Kidney epithelial cell (primary cell): Measurements from ENCODE around the gene ANKRD27. TPM values are rescaled to one million over a fixed set of nuclear protein-coding genes. Genes with fewer than 3 reads are reported as not detected.
"Not testable (repeated sequence)": the region's sequence is repeated elsewhere in the genome, so short reads cannot be mapped to it uniquely, and the experiment has no call there.

ENCODE experiments used
- DNase-seq: peaks from one replicate; pipeline ENCODE4 v3.0.0-alpha.2; 2010; ENCODE audit warnings: low read depth
- H3K27me3 ChIP-seq: 2 replicates; pipeline ENCODE4 v1.6.0; 2011; ENCODE audit warnings: low read length; ENCODE audit not compliant: control insufficient read depth, insufficient read depth
- H3K36me3 ChIP-seq: 2 replicates; pipeline ENCODE4 v1.5.1; 2011; ENCODE audit warnings: low read length; ENCODE audit not compliant: control insufficient read depth, insufficient read depth
- H3K4me3 ChIP-seq: 2 replicates; pipeline ENCODE4 v1.5.1; 2011; ENCODE audit warnings: low read depth, mild to moderate bottlenecking, control low read depth, low read length
- total RNA-seq: library from RNA; depleted of rRNA; stranded (reverse); fragments of >200 nt; gene quantifications from 2 replicates; pipeline ENCODE4 v1.2.3, GENCODE V29; 2015
- TF ChIP-seq, protein P1 (sequence below): IDR thresholded peaks from 2 replicates; pipeline ENCODE4 v1.5.1; 2011; ENCODE audit warnings: mild to moderate bottlenecking, moderate library complexity, low read length, control low read depth, inconsistent platforms; ENCODE audit not compliant: insufficient read depth, poor library complexity, severe bottlenecking

Gene ANKRD27
- total RNA-seq, 1 donor from 2014 or later: 18.8 TPM

DNA sequence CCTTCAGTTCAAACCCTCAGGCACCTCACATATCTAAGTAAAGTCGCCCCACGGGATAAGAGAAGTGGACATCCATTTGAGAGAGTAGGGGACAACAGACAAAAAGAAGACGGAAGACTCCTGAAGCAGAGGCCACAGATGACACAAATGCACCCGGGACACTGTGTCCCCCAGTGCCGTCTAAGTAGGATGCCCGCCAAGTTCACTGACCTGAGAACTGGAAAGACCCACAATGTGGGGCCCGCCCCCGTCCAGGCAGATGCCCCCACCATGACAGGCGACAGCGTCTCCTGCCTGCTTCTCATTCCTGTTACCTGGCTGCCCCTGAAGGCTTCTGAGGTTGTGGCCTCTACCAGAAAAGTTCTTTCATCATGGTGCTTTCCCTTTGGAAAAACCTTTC, 16.9 kb downstream of the ANKRD27 start:
- Histone ChIP-seq H3K4me3 (no peak overlapping the region), H3K36me3 (no peaks in the 10 kb centered on the region), H3K27me3 (no peaks in the 10 kb centered on the region)
- DNase-seq: no peak
- TF ChIP-seq, protein P1, sequence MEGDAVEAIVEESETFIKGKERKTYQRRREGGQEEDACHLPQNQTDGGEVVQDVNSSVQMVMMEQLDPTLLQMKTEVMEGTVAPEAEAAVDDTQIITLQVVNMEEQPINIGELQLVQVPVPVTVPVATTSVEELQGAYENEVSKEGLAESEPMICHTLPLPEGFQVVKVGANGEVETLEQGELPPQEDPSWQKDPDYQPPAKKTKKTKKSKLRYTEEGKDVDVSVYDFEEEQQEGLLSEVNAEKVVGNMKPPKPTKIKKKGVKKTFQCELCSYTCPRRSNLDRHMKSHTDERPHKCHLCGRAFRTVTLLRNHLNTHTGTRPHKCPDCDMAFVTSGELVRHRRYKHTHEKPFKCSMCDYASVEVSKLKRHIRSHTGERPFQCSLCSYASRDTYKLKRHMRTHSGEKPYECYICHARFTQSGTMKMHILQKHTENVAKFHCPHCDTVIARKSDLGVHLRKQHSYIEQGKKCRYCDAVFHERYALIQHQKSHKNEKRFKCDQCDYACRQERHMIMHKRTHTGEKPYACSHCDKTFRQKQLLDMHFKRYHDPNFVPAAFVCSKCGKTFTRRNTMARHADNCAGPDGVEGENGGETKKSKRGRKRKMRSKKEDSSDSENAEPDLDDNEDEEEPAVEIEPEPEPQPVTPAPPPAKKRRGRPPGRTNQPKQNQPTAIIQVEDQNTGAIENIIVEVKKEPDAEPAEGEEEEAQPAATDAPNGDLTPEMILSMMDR: no peak

GRCh38 chr19:32656379-32656778, 18.6 kb downstream of the ANKRD27 start:
- H3K4me3 ChIP-seq, H3K27me3 ChIP-seq, DNase-seq, H3K36me3 ChIP-seq: not testable (repeated sequence)

DNA sequence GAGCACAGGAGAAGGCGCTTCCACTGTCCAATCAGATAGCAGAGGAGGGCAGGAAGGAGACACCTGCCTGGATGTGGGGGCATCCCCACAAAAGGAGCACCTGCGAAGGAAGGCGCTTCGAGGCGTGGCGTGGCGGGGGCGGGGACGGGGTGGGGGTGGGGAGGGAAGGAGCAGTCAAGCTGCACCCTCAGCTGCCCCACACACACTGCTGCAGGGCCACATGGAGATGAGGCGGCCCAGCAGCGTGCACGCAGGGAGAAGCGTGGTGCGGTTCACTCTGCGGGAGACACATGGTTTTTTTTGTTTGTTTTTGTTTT, 21.4 kb downstream of the ANKRD27 start:
- no peak overlapping the region for H3K4me3 ChIP-seq
- TF ChIP-seq, protein P1: no peak
- H3K36me3 ChIP-seq: peaks cover 2% of the 10 kb centered on the region
- H3K27me3 ChIP-seq: no peaks in the 10 kb centered on the region
- no peak for DNase-seq

DNA sequence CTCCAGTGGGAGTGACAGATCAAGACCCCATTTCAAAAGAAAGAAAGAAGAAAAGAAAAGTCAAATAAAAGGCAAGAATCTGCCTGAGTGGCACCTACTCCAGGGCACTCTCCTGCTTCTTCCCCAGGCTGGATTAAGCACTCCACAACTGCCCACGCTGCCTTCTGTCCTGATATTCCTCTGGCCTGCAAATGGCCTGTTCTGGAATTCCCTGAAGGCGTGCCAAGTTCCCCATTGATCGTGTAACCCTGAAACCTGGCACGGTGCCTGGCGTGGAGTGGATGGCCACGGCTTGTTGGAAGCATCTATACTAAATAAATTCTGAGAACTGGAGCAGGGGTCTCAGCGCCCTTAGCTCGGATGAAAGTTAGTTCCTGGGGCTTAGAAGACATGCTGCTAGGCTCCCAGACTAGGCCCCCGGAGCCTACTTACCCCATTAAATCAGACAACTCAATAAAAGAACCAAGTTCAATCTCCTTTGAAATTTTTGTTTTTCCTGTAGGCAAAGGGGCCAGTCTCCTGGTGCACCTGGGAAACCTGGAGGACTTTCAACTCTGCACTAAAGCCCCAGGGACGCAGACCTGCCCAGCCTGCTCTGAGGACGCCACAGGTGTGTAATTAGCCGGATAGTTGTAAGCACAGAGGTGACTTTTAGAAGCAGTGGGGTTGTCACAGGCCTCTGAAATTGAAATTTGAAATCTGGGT, 21.9 kb downstream of the ANKRD27 start:
- peaks cover 2% of the 10 kb centered on the region for H3K36me3 ChIP-seq
- TF ChIP-seq, protein P1: no peak
- DNase-seq: no peak
- no peak overlapping the region for H3K4me3 ChIP-seq
- no peaks in the 10 kb centered on the region for H3K27me3 ChIP-seq

GRCh38 chr19:32652331-32652730, 22.6 kb downstream of the ANKRD27 start:
- H3K4me3 ChIP-seq: not testable (repeated sequence)

DNA sequence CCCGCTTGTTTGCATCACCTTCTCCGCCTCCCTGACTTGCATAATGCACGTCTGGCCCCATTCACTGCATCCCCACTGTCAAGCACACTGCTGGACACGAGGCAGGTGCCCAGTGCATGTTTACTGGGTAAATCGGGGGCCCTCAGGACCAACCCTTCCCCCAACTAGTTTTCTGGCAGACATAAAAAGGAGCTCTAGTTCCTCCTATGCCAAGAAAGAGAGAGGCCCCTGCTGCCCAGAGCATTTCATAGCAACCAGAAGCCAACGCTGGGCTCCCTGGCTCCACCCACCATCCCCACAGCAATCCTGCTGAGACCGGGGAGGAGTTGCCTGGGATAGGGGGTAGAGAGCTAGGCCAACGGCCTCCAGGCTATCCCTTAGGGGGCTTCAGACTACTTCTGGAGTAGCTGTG, 23.2 kb downstream of the ANKRD27 start:
- Histone ChIP-seq H3K36me3 (peaks cover 4% of the 10 kb centered on the region), H3K4me3 (no peak overlapping the region), H3K27me3 (no peaks in the 10 kb centered on the region)
- TF ChIP-seq, protein P1: no peak
- DNase-seq: no peak

More at GRCh38 chr19:32652331-32652730, 22.6 kb downstream of the ANKRD27 start:
- DNase-seq, H3K36me3 ChIP-seq, H3K27me3 ChIP-seq: not testable (repeated sequence)

DNA sequence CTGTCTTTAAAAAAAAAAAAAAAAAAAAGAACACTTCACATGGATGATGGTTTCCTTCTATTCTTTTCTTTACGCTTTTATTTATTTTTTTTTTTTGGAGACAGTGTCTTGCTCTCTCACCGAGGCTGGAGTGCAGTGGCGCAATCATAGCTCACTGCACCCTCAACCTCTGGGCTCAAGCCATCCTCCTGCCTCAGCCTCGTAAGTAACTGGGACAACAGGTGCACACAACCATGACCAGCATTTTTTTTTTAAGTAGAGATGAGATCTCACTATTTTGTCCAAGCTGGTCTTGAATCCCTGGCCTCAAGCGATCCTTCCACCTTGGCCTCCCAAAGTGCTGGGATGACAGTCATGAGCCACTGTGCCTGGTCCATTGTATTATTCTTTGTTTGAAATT, 24.3 kb downstream of the ANKRD27 start:
- no peak for DNase-seq
- no peak overlapping the region for H3K4me3 ChIP-seq
- no peaks in the 10 kb centered on the region for H3K27me3 ChIP-seq
- H3K36me3 ChIP-seq: peaks cover 4% of the 10 kb centered on the region
- TF ChIP-seq, protein P1: no peak
